Dendritic cell treated with granulocyte-macrophage colony-stimulating factor and Interleukin-4, amounts not matched to agents 40 ng/mL and 50 ng/mL, for 4 days (primary cell): ENCODE results near the gene GOSR1.
"Not testable (repeated sequence)": the region's sequence is repeated elsewhere in the genome, so short reads cannot be mapped to it uniquely, and the experiment has no call there.

ENCODE experiments used
- H3K27ac Mint-ChIP-seq: one replicate; pipeline ENCODE4 v1.8.0; 2022; ENCODE audit warnings: mild to moderate bottlenecking, mixed read lengths
- H3K27me3 Mint-ChIP-seq: one replicate; pipeline ENCODE4 v1.8.0; 2022; ENCODE audit warnings: mild to moderate bottlenecking, mixed read lengths
- H3K36me3 Mint-ChIP-seq: one replicate; pipeline ENCODE4 v1.8.0; 2022; ENCODE audit warnings: low read depth, mixed read lengths
- H3K4me1 Mint-ChIP-seq: one replicate; pipeline ENCODE4 v1.8.0; 2022; ENCODE audit warnings: low read depth, mixed read lengths
- H3K4me3 Mint-ChIP-seq: one replicate; pipeline ENCODE4 v1.8.0; 2022; ENCODE audit warnings: mild to moderate bottlenecking, moderate library complexity, mixed read lengths
- H3K9me3 Mint-ChIP-seq: one replicate; pipeline ENCODE4 v1.8.0; 2022; ENCODE audit warnings: mixed read lengths
- intact Hi-C: fragments of 100-400 bp; cut with micrococcal nuclease; formaldehyde crosslinking; loops from one replicate; pipeline ENCODE4 v1.15.0; 2022

The GOSR1 gene

GRCh38 chr17:30556374-30557332, 79.4 kb downstream of the GOSR1 start:
- Mint-ChIP-seq H3K4me1 (no peaks in the 10 kb centered on the region), H3K27me3 (peaks cover 2% of the 10 kb centered on the region), H3K27ac (no peak overlapping the region), H3K4me3 (no peak overlapping the region), H3K9me3 (no peaks in the 10 kb centered on the region), H3K36me3 (no peaks in the 10 kb centered on the region)
- intact Hi-C loops: no loop called here

- Mint-ChIP-seq H3K4me1 (peaks cover 3% of the 10 kb centered on the region), H3K27me3 (peaks cover 5% of the 10 kb centered on the region), H3K36me3 (no peaks in the 10 kb centered on the region), H3K27ac (no peak overlapping the region), H3K4me3 (no peak overlapping the region), H3K9me3 (no peaks in the 10 kb centered on the region)
- intact Hi-C loops: no loop called here
These were observed 80.9 kb downstream of the GOSR1 start for GRCh38 chr17:30557916-30558685.

GRCh38 chr17:30558686-30559545, 81.7 kb downstream of the GOSR1 start:
- Mint-ChIP-seq H3K27me3 (peaks cover 6% of the 10 kb centered on the region), H3K27ac (no peak overlapping the region), H3K4me3 (no peak overlapping the region), H3K9me3 (no peaks in the 10 kb centered on the region), H3K36me3 (no peaks in the 10 kb centered on the region), H3K4me1 (peaks cover 12% of the 10 kb centered on the region)
- intact Hi-C loops: no loop called here

DNA sequence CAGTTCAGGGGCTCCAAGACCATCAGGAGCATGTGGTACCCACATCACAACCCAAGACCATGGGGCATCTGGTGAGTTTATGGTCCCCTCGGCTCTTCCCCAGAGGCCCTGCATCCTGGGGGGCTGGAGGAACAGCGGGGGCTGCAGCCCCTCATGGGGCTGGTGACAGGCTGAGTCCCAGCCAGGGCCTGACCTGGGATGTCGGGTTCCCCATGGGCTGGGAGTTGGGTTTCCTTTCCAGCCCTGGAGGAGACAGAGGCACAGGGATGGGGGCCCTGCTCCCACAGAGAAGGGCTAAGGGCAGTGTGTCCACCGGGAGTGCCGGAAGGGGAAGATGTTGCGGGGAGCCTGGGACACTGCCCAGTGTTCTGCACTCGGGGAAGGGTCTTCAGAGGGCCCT, 82.4 kb downstream of the GOSR1 start:
- Mint-ChIP-seq H3K27me3 (peaks cover 6% of the 10 kb centered on the region), H3K4me1 (peaks cover 19% of the 10 kb centered on the region), H3K27ac (no peak overlapping the region), H3K4me3 (no peak overlapping the region), H3K9me3 (no peaks in the 10 kb centered on the region), H3K36me3 (no peaks in the 10 kb centered on the region)
- intact Hi-C loops: no loop called here

DNA sequence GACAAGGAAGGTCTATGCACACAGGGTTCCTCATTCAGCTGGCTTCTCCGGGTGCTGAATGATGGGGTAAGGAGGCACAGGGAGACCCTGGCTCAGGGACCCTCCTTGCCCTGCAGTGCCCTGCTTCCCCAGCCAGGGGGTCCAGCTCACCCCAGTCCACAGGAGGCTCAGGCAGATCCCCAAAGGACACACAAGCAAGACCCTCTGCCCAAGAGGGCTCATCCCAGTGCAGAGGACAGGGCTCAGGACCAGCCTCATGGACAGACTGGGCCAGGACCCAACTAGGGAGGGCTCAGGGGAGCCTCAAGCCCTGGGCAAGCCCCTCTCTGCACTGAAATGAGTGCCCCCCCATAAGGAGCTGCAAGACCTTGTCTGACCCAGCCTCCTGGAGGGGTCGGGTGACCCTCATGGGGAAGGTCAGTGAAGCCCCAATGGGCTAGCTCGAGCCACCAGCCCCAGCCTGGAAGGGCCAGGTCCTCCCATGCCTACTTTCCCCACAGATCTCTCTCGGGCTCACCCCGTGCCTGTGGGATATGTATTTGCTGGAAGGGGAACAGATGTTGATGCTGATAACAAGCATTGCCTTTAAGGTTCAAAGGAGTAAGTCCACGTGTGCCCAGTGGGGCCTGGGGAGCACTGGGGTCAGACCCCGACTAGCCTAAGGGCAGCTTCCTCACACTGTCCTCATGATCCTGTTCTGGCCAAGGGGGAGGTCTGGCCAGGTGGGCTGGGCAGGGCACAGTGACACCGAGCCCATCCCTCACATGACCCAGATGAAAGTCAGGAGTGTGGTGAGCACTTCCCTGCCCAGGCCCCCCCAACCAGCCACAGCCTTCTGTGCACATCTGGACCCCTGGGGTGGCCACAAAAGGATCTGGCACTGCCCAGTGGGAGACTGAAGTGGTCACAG, 83.2 kb downstream of the GOSR1 start:
- H3K9me3 Mint-ChIP-seq, intact Hi-C loops, H3K4me3 Mint-ChIP-seq, H3K27me3 Mint-ChIP-seq, H3K27ac Mint-ChIP-seq, H3K36me3 Mint-ChIP-seq: not testable (repeated sequence)
- H3K4me1 Mint-ChIP-seq: peaks cover 26% of the 10 kb centered on the region

GRCh38 chr17:30561766-30562165, 84.6 kb downstream of the GOSR1 start:
- H3K36me3 Mint-ChIP-seq: not testable (repeated sequence)

GRCh38 chr17:30563131-30563904, 86.1 kb downstream of the GOSR1 start:
- H3K27ac Mint-ChIP-seq, H3K4me3 Mint-ChIP-seq, H3K36me3 Mint-ChIP-seq, H3K27me3 Mint-ChIP-seq, intact Hi-C loops, H3K9me3 Mint-ChIP-seq: not testable (repeated sequence)
- H3K4me1 Mint-ChIP-seq: peaks cover 38% of the 10 kb centered on the region

More at GRCh38 chr17:30561766-30562165, 84.6 kb downstream of the GOSR1 start:
- H3K27ac Mint-ChIP-seq, H3K4me3 Mint-ChIP-seq, H3K9me3 Mint-ChIP-seq, intact Hi-C loops, H3K27me3 Mint-ChIP-seq: not testable (repeated sequence)
- H3K4me1 Mint-ChIP-seq: peaks cover 31% of the 10 kb centered on the region

GRCh38 chr17:30563905-30564390, 86.7 kb downstream of the GOSR1 start:
- not testable (repeated sequence) for H3K36me3 Mint-ChIP-seq

DNA sequence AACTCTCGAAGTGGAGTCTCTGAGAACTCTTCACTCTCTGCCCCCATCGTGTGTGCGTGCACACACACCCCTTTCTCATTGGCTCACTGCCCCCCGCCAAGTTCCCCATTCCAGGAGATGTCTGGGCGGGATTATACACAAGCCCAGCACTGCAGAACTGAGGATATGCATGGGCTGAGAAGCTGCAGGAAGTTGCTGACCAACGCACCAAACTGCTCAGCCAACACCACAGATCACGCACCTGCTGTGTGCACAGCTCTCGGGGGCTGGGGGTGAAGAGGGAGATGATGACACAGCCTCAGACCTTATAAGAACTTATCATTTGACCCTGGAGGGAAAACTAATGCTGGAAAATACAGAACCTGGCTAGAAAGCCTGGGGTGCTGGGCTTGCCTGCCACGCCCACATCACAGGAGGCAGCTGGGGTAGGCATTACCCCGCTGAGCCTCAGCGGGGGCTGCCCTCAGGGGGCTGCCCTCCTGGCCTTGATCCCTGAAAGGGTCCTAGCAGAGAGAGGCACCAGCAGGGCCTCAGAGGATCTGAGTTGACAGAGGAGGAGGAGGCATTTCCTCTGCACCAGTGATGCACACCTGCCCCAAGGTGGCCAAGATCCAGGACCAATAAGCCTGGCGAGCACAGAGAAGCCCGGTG, 87.3 kb downstream of the GOSR1 start:
- H3K4me3 Mint-ChIP-seq: peak overlapping the region; percentile 46
- H3K4me1 Mint-ChIP-seq: peaks cover 38% of the 10 kb centered on the region
- intact Hi-C loops, H3K9me3 Mint-ChIP-seq, H3K36me3 Mint-ChIP-seq: not testable (repeated sequence)
- H3K27me3 Mint-ChIP-seq: peaks cover 13% of the 10 kb centered on the region
- peak overlapping the region; percentile 64 for H3K27ac Mint-ChIP-seq

More at GRCh38 chr17:30563905-30564390, 86.7 kb downstream of the GOSR1 start:
- intact Hi-C loops, H3K9me3 Mint-ChIP-seq, H3K4me3 Mint-ChIP-seq: not testable (repeated sequence)
- Mint-ChIP-seq H3K27ac (peak overlapping the region; percentile 64), H3K4me1 (peaks cover 38% of the 10 kb centered on the region), H3K27me3 (peaks cover 12% of the 10 kb centered on the region)

GRCh38 chr17:30565073-30565935, 88.1 kb downstream of the GOSR1 start:
- Mint-ChIP-seq H3K36me3 (no peaks in the 10 kb centered on the region), H3K27ac (peak overlapping the region; percentile 64), H3K4me3 (no peak overlapping the region), H3K27me3 (peaks cover 14% of the 10 kb centered on the region), H3K4me1 (peaks cover 38% of the 10 kb centered on the region), H3K9me3 (no peaks in the 10 kb centered on the region)
- intact Hi-C loops: no loop called here

- intact Hi-C loops, H3K9me3 Mint-ChIP-seq, H3K36me3 Mint-ChIP-seq, H3K4me3 Mint-ChIP-seq: not testable (repeated sequence)
- Mint-ChIP-seq H3K27me3 (peaks cover 14% of the 10 kb centered on the region), H3K27ac (peak overlapping the region; percentile 42), H3K4me1 (peaks cover 46% of the 10 kb centered on the region)
These were observed 88.9 kb downstream of the GOSR1 start for GRCh38 chr17:30566104-30566503.
